Heart left ventricle (tissue), 13 donors: Measurements from ENCODE around the gene POLR1C.

ENCODE experiments used
- POLR2A ChIP-seq, 2 donors: fragments of 450-650 bp; IDR thresholded peaks; one replicate each; pipeline ENCODE4 v1.6.1; 2017; ENCODE audit warnings: antibody characterized with exemption in 2 of 2, mild to moderate bottlenecking in 2 of 2, moderate library complexity in 2 of 2
- TF ChIP-seq, protein P1 (sequence below), 12 donors: fragments of 200-600 bp; sonication (generic) in 4 of 12; IDR thresholded peaks; one replicate each; pipeline versions ENCODE4 v1.5.0 to v1.8.0; 2018 to 2022; ENCODE audit warnings: antibody characterized with exemption in 12 of 12, mild to moderate bottlenecking in 5 of 12
- donor health status: ischemic (EF 13 %, LVEDD 7.1; RV severe dilation, severe dysfunction).
- donor health status: DM: no; HTN: yes; CAD: no.
- donor health status: DM: no; HTN: no; CAD: no.
- donor health status: ischemic (EF 25% LVEDD 6.9; RV normal size, moderate dysfunction).
- donor health status: ischemic (EF 25% LVEDD 5.7; RV mildly dilated, moderate dysfunction).
- donor health status: ischemic (EF 35%, LVEDD 5.7; RV mildly dilated, moderate dysfunction).
- donor health status: nonischemic (EF 11% LVEDD 7.7; RV severe dilation, severe dysfunction).
- donor health status: DM: yes; HTN: yes; CAD: no.
- donor health status: PGD.
- donor health status: ischemic (EF 29% LVEDD 5.4; RV normal size, mild dysfunction).
- donor health status: nonischemic (EF 23%, LVEDD 6.1; RV moderate dilation, normal function).

DNA sequence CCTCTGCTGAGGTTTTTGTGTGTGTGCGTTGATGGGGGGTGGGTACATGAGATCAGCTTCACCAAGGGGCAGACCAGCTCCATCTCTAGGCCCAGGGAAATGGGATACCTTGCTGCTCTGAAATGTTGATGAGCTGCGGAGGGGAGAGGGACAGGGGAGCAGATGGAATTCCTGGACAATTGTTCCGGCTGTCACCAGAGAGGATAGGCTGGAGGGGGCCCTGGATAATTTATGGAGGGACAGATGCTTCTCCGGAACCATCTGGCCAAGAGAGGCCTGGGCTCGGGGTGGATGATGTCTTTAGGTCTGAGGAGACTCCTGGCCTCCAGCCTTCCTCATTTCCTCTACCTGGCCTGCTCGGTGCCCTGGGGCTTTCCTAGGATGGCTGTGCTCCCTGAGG is 41.4 kb upstream of the POLR1C start:
- TF ChIP-seq, protein P1, sequence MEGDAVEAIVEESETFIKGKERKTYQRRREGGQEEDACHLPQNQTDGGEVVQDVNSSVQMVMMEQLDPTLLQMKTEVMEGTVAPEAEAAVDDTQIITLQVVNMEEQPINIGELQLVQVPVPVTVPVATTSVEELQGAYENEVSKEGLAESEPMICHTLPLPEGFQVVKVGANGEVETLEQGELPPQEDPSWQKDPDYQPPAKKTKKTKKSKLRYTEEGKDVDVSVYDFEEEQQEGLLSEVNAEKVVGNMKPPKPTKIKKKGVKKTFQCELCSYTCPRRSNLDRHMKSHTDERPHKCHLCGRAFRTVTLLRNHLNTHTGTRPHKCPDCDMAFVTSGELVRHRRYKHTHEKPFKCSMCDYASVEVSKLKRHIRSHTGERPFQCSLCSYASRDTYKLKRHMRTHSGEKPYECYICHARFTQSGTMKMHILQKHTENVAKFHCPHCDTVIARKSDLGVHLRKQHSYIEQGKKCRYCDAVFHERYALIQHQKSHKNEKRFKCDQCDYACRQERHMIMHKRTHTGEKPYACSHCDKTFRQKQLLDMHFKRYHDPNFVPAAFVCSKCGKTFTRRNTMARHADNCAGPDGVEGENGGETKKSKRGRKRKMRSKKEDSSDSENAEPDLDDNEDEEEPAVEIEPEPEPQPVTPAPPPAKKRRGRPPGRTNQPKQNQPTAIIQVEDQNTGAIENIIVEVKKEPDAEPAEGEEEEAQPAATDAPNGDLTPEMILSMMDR (IDR thresholded peaks at IDR 0.05), result no peak
- no peak for TF ChIP-seq POLR2A (IDR thresholded peaks at IDR 0.05)
